CD4-positive, alpha-beta T cell treated with Interleukin-2 at 100 ng/mL for 4 hours (primary cell): ENCODE results near the gene AQP5.
"Not testable (repeated sequence)": the region's sequence is repeated elsewhere in the genome, so short reads cannot be mapped to it uniquely, and the experiment has no call there.

ENCODE experiments used
- DNase-seq: peaks from one replicate; pipeline ENCODE4 v3.0.0-alpha.2; 2020; ENCODE audit warnings: low spot score

Gene AQP5

GRCh38 chr12:49980501-49981349 is 19.1 kb downstream of the AQP5 start:
- no peak for DNase-seq

DNA sequence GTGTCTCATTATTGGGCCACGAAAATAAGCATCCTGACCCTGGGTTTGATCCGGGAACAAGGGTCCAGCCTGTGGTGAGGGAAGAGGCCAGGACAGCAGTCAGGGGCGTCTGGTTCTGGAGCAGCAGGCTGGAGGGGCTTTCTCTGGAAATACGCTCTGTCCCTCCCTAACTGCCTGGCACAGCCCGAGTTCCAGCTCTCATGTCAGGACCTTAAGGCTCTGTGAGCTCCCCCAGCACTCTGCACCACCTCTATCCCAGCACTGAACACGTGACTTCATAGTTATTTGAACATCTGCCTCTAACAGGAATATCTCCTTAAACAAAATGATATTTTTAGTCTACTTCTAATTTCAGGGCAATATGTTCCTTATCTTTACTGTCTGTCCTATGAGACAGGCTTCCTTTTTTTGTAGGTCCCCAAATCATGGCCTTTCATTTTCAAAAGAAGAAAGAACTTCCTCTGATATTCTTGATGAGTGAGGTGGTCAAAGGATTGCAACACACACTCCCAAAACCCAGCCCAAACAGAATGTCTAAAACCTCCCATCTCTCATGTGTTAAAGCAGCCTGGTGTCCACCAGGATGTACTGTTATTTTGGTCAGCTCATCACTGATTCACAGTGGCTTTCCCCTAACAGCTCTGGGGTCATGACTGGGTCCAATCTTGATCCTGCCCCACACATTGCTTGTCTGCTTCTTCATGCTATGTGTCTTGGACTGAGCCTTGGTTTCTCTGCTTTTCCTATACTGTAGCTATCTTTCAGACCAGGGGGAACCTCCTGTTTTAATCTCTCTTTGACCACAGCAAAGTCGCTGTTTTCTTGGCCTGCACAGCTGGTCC is 20.8 kb downstream of the AQP5 start:
- no peak for DNase-seq

DNA sequence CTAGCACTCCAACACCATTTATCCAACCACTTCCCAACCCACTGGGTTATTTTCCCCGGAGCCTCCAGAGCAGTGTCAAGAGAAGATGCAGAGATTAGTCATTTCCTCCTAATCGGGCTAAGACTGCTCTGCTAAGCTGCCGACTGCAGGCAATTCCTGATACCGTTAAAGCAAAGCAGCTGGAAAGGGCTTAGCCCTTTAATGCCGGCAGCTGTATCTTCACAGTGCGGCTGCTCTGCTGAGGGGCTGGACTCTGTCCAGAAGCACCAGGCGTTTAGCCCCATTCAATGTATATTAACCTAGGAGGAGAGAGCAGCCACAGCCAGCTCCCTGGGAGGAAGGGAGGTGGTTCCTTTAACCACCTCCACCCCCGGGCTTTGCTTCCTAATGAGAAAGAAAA is 22.2 kb downstream of the AQP5 start:
- no peak for DNase-seq

- no peak for DNase-seq
Observed at GRCh38 chr12:49984476-49985359, 23.0 kb downstream of the AQP5 start.

DNA sequence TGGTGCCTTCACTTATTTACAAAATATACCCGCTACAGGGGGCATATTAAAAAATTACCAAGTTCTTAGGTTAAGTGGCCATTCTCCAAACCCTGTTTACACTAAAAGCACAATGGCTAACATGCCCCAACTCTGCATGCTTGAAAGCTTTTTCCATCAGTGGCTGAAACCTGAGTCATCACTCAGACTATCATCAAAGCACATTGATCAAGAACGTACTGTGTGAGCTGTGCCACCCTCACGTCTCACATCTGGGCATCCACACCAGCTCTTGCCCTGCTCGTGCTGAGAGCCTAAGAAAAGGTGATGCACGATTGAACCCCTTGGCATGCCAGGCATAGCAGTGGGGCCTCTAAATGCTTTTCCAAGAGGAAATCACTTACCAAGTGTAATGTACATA is 24.3 kb downstream of the AQP5 start:
- no peak for DNase-seq

- not testable (repeated sequence) for DNase-seq
Observed at GRCh38 chr12:49986476-49986875, 24.8 kb downstream of the AQP5 start.

GRCh38 chr12:49987625-49988303 is 26.1 kb downstream of the AQP5 start:
- no peak for DNase-seq

- DNase-seq, result not testable (repeated sequence)
Observed at GRCh38 chr12:49989400-49989799, 27.7 kb downstream of the AQP5 start.

GRCh38 chr12:49990273-49990672 is 28.6 kb downstream of the AQP5 start:
- no peak for DNase-seq

DNA sequence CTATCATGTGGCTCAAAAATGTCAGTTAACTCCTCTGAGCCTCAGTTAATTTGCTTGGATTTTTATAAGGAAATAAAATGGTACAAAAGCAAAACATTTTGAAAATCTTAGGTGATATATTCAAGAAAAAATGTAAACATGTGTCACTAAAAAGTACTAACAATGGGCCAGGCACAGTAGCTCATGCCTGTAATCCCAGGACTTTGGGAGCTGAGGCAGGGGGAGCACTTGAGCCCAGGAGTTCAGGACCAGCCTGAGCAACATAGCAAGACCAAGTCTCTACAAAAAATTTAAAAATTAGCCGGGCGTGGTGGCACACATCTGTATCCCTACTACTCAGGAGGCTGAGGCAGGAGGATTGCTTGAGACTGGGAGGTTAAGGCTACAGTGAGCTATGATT is 36.8 kb downstream of the AQP5 start:
- no peak for DNase-seq

GRCh38 chr12:50003595-50003994 is 41.9 kb downstream of the AQP5 start:
- DNase-seq, result no peak

DNA sequence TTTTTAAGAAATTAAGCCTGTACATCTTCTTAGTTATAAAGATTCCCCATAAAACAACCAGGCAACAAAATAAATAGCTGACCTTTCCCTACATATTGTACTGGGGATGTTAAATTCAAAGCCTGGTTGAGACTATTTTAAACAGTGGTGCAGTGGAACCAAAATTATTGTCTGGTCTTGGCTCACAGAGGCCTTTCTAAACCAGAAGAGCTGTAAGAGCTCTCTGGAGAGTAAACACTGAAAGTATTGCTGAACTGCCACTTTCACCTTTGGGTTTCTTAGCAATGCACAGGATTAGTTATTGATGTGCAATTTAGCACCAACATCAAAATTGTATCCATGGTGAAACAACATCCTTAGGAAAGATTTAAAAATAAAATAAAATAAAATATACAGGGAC is 43.0 kb downstream of the AQP5 start:
- DNase-seq, result no peak

DNA sequence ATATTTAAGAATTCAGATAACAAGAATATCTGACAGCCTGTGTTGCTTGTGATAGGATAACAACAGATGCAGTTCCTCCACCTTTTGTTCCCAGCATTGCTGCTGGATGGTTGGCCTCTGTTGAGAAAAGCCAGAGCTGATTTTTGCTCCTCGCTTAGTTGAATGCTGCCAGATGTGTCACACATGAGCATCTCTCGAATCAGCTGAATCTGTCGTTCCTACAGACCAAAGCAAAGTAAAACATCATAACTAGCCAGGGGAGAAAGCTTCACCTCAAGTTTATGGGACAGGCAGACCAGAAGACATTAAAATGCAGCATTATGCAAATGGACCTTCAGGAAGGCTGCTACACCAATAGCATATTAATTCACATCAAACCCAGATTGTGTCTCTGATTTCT is 43.5 kb downstream of the AQP5 start:
- no peak for DNase-seq

DNA sequence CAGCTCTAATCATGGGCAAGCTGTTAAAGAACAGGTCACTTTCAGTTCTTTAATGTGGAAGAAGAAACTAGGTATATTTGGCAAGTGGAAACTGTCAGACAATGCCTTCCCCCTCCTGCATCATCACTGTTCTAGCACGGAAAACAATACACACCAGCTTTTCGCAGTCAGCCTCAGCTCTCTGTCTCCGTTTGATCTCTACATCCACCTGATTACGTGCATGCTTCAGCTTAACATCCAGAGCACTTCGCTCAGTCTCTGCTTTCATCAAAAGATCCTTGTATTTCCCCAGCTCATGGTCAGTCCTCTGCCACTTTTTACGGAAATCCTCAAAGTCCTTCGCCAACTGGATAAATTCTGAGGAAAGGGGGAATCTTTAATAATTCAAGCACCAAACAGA is 44.6 kb downstream of the AQP5 start:
- no peak for DNase-seq

GRCh38 chr12:50006754-50007442 is 45.2 kb downstream of the AQP5 start:
- no peak for DNase-seq

GRCh38 chr12:50013361-50014147 is 51.9 kb downstream of the AQP5 start:
- peak; percentile 12 for DNase-seq

GRCh38 chr12:50014342-50014741 is 52.7 kb downstream of the AQP5 start:
- DNase-seq, result no peak
